ENCODE data around the gene ROBO3. TPM values are rescaled to one million over a fixed set of nuclear protein-coding genes. Genes with fewer than 3 reads are reported as not detected.

The ROBO3 gene
- total RNA-seq, 1 donor from 2014 or later: 2.6 TPM

GRCh38 chr11:124875943-124876817 lies 10.9 kb downstream of the ROBO3 start:
- ATAC-seq: peak; percentile 90

- no peak for ATAC-seq
Measured at GRCh38 chr11:124876818-124877630, 11.8 kb downstream of the ROBO3 start.

- ATAC-seq: no peak
Measured at GRCh38 chr11:124877631-124877909, 12.3 kb downstream of the ROBO3 start.

GRCh38 chr11:124877910-124878758 lies 12.9 kb downstream of the ROBO3 start:
- no peak for ATAC-seq

- no peak for ATAC-seq
Measured at GRCh38 chr11:124878759-124879492, 13.7 kb downstream of the ROBO3 start.

- ATAC-seq: no peak
Measured at GRCh38 chr11:124879493-124880289, 14.5 kb downstream of the ROBO3 start.

GRCh38 chr11:124880290-124880611 lies 15.0 kb downstream of the ROBO3 start:
- ATAC-seq: no peak

- ATAC-seq: no peak
Measured at GRCh38 chr11:124880958-124881357, 15.7 kb downstream of the ROBO3 start.

GRCh38 chr11:124882339-124883071 lies 17.3 kb downstream of the ROBO3 start:
- ATAC-seq: no peak

- no peak for ATAC-seq
Measured at GRCh38 chr11:124884340-124884739, 19.1 kb downstream of the ROBO3 start.

- no peak for ATAC-seq
Measured at GRCh38 chr11:124884869-124885479, 19.7 kb downstream of the ROBO3 start.

- no peak for ATAC-seq
Measured at GRCh38 chr11:124886476-124886875, 21.2 kb downstream of the ROBO3 start.

GRCh38 chr11:124886978-124887666 lies 21.9 kb downstream of the ROBO3 start:
- no peak for ATAC-seq

GRCh38 chr11:124887667-124888013 lies 22.4 kb downstream of the ROBO3 start:
- ATAC-seq: no peak

- ATAC-seq: no peak
Measured at GRCh38 chr11:124889191-124890091, 24.2 kb downstream of the ROBO3 start.

GRCh38 chr11:124890151-124890550 lies 24.9 kb downstream of the ROBO3 start:
- ATAC-seq: no peak

GRCh38 chr11:124890683-124891372 lies 25.6 kb downstream of the ROBO3 start:
- no peak for ATAC-seq

GRCh38 chr11:124891373-124891861 lies 26.2 kb downstream of the ROBO3 start:
- ATAC-seq: no peak
